GM20000 (cell line): ENCODE data around the gene PLCB4.

ENCODE experiments used
- DNase-seq: peaks from one replicate; pipeline ENCODE4 v3.0.0; 2012; ENCODE audit warnings: low spot score
- TF ChIP-seq, protein P1 (sequence below): IDR thresholded peaks from 2 replicates; pipeline ENCODE4 v1.5.1; 2012; ENCODE audit warnings: mild to moderate bottlenecking, control low read depth; ENCODE audit errors: extremely low read depth, missing control alignments

PLCB4 gene

DNA sequence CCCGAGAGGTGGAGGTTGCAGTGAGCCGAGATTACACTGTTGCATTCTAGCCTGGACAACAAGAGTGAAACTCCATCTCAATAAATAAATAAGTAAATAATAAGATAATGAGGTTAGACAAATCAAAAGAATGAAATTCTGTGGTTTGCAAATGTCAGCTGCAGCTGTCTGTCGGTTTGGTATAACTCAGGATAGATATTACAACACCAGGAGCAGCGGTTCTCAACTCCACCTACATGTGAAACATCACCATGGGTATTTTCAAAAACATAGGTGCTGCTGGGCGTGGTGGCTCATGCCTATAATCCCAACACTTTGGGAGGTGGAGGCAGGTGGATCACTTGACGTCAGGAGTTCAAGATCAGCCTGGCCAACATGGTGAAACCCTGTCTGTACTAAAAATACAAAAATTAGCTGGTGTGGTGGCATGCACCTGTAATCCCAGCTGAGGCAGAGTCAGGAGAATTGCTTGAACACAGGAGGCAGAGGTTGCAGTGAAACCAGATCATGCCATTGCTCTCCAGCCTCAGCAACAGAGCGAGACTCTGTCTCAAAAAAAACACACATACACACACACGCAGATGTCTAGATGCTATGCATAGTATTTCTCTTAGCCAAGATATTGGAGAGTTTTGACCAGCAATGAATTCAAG is 319.4 kb downstream of the PLCB4 start:
- TF ChIP-seq, protein P1, sequence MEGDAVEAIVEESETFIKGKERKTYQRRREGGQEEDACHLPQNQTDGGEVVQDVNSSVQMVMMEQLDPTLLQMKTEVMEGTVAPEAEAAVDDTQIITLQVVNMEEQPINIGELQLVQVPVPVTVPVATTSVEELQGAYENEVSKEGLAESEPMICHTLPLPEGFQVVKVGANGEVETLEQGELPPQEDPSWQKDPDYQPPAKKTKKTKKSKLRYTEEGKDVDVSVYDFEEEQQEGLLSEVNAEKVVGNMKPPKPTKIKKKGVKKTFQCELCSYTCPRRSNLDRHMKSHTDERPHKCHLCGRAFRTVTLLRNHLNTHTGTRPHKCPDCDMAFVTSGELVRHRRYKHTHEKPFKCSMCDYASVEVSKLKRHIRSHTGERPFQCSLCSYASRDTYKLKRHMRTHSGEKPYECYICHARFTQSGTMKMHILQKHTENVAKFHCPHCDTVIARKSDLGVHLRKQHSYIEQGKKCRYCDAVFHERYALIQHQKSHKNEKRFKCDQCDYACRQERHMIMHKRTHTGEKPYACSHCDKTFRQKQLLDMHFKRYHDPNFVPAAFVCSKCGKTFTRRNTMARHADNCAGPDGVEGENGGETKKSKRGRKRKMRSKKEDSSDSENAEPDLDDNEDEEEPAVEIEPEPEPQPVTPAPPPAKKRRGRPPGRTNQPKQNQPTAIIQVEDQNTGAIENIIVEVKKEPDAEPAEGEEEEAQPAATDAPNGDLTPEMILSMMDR: no peak
- no peak for DNase-seq

DNA sequence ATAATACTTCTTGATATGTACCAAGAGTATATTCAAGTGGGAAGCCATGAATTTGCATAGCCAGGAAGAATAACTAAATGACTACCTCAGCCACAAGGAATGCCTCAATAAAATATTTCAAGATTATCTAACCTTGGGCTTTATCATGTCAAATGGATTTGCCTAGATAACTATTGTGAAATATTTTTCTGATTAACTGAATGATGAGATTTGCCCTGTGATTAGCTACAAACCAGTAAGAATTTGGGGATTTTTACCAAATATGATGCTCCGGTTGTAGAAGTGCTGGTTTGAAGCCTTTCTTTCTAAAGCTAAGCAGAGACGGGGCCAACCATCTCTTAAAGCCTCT is 319.9 kb downstream of the PLCB4 start:
- DNase-seq: no peak
- TF ChIP-seq, protein P1: no peak

DNA sequence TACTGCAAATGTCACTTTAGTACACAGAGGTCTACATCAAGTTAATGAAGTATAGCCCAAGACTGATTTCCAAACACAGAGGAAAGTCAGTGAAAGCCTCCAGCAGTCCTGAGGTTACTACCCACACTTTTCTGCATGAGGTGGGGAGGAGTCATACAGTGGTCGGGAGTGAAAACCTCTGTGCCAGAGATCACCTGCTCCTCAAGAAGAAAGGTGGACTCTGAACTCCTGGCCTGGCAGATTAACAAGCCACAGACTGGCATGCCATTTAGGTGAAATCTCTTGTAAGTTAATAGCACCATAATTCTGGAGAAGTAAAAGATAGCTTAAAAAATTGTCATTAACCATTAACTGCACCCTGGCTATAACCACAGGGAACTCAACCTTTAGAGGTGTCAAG is 320.5 kb downstream of the PLCB4 start:
- no peak for DNase-seq
- TF ChIP-seq, protein P1: no peak

DNA sequence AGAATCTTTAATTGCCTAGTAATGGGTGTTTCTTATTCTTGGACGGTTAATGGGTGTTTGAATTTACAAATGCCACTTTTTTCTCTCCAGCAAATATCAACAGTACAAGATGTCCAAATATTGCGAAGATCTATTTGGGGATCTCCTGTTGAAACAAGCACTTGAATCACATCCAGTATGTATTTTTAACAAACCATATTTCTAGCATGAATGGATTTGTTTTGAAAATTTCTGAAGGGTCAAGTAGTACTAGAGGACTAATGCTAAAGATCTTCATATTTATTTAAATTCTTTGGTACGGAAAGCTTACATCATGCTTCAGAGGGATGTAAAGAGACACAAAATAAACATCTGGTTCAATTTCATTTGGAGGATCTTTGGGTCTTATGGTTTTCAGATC is 321.6 kb downstream of the PLCB4 start:
- TF ChIP-seq, protein P1: no peak
- no peak for DNase-seq

DNA sequence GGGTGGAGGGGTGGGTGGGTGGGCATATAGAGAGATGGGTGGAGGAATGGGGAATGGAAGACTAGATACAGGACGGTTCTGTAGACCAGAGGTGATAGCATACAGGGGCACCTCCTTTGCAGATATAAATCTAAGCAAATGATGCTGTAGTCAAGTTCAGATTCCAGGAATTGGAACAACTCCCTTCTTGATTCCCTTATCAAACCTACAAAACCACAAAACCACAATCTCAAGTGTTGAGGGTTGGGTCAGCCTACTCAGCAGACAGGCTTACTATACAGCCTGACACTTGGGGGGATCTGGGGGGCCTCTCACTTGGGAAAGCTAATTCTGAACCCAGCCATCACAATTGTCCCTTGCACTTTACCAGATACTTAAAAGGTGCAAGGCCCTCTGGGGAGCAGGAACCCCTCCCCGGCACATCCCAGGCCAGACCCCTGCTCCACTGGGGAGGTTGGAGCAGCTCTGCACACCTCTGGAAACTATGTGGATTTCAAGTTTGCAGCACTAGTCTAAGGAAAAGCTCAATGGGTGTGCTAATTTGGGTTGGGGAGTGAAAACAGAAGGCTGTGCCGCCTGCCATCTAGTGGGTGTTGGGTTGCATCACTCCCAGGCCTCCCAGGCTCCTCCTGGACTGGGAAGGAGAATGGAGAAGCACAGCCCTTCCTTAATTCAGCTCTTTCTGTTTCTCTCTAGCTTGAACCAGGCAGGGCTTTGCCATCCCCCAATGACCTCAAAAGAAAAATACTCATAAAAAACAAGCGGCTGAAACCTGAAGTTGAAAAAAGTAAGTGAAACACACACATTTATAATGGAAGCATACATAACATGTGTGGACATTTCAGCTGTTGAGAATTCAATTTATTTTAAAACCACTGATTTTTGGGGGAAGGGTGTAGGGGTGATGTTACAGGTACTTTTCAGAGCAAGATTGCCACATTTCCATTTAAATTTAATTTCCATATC is 324.3 kb downstream of the PLCB4 start:
- TF ChIP-seq, protein P1: peak; percentile 26
- peak; percentile 49 for DNase-seq

DNA sequence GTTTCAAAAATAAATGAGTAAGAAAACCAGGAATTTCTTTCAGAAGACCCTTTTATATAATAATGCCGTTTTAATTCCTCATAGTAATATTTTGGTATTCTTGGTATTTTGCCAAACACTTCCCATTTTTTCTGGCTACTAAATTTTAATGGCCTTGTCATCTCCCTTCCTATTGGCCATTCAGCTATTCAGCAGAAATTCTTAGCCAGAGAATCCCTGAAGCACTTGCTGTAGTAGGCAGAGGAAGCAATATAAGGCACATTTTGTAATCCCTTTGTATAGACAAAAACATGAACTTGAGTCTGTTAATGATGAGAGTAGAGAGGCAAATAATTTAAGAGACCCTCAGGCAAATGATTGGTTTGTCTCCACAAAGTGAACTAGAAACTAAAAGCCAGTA is 327.1 kb downstream of the PLCB4 start:
- no peak for DNase-seq
- TF ChIP-seq, protein P1: no peak

DNA sequence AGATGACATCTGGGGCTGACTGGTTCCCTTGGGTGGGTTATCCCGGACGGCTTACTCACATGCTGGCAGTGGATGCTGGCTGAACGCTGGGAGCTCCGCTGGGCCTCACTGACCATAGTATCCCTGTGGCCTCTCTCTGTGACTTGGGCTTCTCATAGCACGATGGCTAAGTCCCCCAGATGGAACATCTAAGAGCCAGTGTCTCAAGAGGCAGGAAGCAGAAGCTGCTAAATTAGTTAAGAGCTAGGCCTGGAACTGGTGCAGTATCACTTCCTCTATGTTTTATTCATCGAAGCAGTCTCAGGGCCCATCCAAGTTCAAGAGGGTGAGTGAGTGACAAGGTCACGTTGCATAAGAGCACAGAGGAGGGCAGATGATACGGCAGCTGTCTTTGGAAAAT is 329.0 kb downstream of the PLCB4 start:
- TF ChIP-seq, protein P1: no peak
- peak; percentile 26 for DNase-seq
